Activated T-helper 1 cell treated with anti-CD3 and anti-CD28 coated beads, Interleukin-12 subunit alpha, Interleukin-12 subunit beta, Interleukin-2, Interleukin-4 antibody, amounts not matched to agents 30 ng/mL and 10 ng/mL and 1 ng/mL, durations not matched to agents 14 hours and 24 hours and 36 hours (primary cell): ENCODE results near the gene APBA1. TPM values are rescaled to one million over a fixed set of nuclear protein-coding genes. Genes with fewer than 3 reads are reported as not detected.

ENCODE experiments used
- DNase-seq: peaks from one replicate; pipeline ENCODE4 v3.0.0; 2021; ENCODE audit warnings: low spot score
- H3K27ac Mint-ChIP-seq: one replicate; pipeline ENCODE4 v1.8.0; 2021; ENCODE audit warnings: mild to moderate bottlenecking, mixed read lengths
- H3K27me3 Mint-ChIP-seq: one replicate; pipeline ENCODE4 v1.8.0; 2022; ENCODE audit warnings: mild to moderate bottlenecking, moderate library complexity, mixed read lengths; ENCODE audit not compliant: insufficient read depth
- H3K36me3 Mint-ChIP-seq: one replicate; pipeline ENCODE4 v1.8.0; 2021; ENCODE audit warnings: low read depth, mixed read lengths
- H3K4me1 Mint-ChIP-seq: one replicate; pipeline ENCODE4 v1.8.0; 2021; ENCODE audit warnings: low read depth, mixed read lengths
- H3K4me3 Mint-ChIP-seq: one replicate; pipeline ENCODE4 v1.8.0; 2021; ENCODE audit warnings: mild to moderate bottlenecking, moderate library complexity, mixed read lengths
- H3K9me3 Mint-ChIP-seq: one replicate; pipeline ENCODE4 v1.8.0; 2021; ENCODE audit warnings: mixed read lengths
- intact Hi-C: fragments of 100-400 bp; cut with micrococcal nuclease; formaldehyde crosslinking; loops from one replicate; pipeline ENCODE4 v1.15.1; 2024
- total RNA-seq: library from RNA; stranded (reverse); gene quantifications from 2 replicates; pipeline ENCODE4 v1.2.3, GENCODE V29; 2022

The APBA1 gene
- total RNA-seq, 1 donor from 2014 or later: 3.5 TPM

- peaks cover 3% of the 10 kb centered on the region for H3K27me3 Mint-ChIP-seq
- intact Hi-C loops: no loop called here
- H3K9me3 Mint-ChIP-seq: no peaks in the 10 kb centered on the region
- no peaks in the 10 kb centered on the region for H3K36me3 Mint-ChIP-seq
- H3K4me1 Mint-ChIP-seq: no peaks in the 10 kb centered on the region
- DNase-seq: no peak
- no peak overlapping the region for H3K27ac Mint-ChIP-seq
- no peak overlapping the region for H3K4me3 Mint-ChIP-seq
Measured at GRCh38 chr9:69396759-69397158, 275.4 kb downstream of the APBA1 start.

- H3K27ac Mint-ChIP-seq: no peak overlapping the region
- no peaks in the 10 kb centered on the region for H3K36me3 Mint-ChIP-seq
- H3K4me3 Mint-ChIP-seq: no peak overlapping the region
- H3K4me1 Mint-ChIP-seq: no peaks in the 10 kb centered on the region
- intact Hi-C loops: no loop called here
- H3K9me3 Mint-ChIP-seq: no peaks in the 10 kb centered on the region
- peaks cover 3% of the 10 kb centered on the region for H3K27me3 Mint-ChIP-seq
- no peak for DNase-seq
Measured at GRCh38 chr9:69395718-69396117, 276.5 kb downstream of the APBA1 start.

GRCh38 chr9:69393425-69393824 lies 278.7 kb downstream of the APBA1 start:
- no peaks in the 10 kb centered on the region for H3K4me1 Mint-ChIP-seq
- no peak overlapping the region for H3K4me3 Mint-ChIP-seq
- H3K36me3 Mint-ChIP-seq: no peaks in the 10 kb centered on the region
- no peak overlapping the region for H3K27ac Mint-ChIP-seq
- intact Hi-C loops: no loop called here
- H3K27me3 Mint-ChIP-seq: peaks cover 5% of the 10 kb centered on the region
- no peaks in the 10 kb centered on the region for H3K9me3 Mint-ChIP-seq
- DNase-seq: no peak

- H3K27ac Mint-ChIP-seq: no peak overlapping the region
- no peaks in the 10 kb centered on the region for H3K4me1 Mint-ChIP-seq
- intact Hi-C loops: no loop called here
- no peak for DNase-seq
- H3K4me3 Mint-ChIP-seq: no peak overlapping the region
- H3K27me3 Mint-ChIP-seq: peaks cover 5% of the 10 kb centered on the region
- no peaks in the 10 kb centered on the region for H3K36me3 Mint-ChIP-seq
- no peaks in the 10 kb centered on the region for H3K9me3 Mint-ChIP-seq
Measured at GRCh38 chr9:69392826-69393225, 279.3 kb downstream of the APBA1 start.

DNA sequence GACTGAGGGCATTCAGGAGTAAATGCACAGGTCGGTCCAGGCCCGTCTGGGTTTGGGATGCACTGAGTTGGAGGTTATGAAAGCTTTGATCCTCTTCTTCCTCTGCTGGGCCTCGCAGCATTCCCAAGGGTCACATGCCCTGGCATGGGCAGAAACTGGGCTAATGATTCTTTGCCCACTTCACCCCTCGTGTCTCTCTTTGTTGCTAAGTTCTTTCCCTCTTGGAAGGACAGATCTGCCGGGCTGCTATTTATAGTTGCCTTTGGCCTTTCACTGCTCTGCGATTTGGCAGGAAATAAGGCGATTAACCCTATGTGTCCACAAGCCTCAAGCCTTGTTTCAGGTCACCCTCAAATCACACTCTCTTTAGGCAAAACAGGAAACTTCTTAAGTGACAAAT lies 280.2 kb downstream of the APBA1 start:
- Mint-ChIP-seq H3K9me3 (no peaks in the 10 kb centered on the region), H3K27ac (no peak overlapping the region), H3K4me1 (no peaks in the 10 kb centered on the region), H3K4me3 (no peak overlapping the region), H3K27me3 (peaks cover 7% of the 10 kb centered on the region), H3K36me3 (no peaks in the 10 kb centered on the region)
- no peak for DNase-seq
- intact Hi-C loops: no loop called here

GRCh38 chr9:69391487-69391886 lies 280.7 kb downstream of the APBA1 start:
- intact Hi-C loops: no loop called here
- Mint-ChIP-seq H3K4me1 (no peaks in the 10 kb centered on the region), H3K4me3 (no peak overlapping the region), H3K9me3 (no peaks in the 10 kb centered on the region), H3K36me3 (no peaks in the 10 kb centered on the region), H3K27ac (no peak overlapping the region), H3K27me3 (peaks cover 7% of the 10 kb centered on the region)
- DNase-seq: no peak

- Mint-ChIP-seq H3K36me3 (no peaks in the 10 kb centered on the region), H3K27ac (no peak overlapping the region), H3K27me3 (peaks cover 11% of the 10 kb centered on the region), H3K4me3 (no peak overlapping the region), H3K4me1 (no peaks in the 10 kb centered on the region), H3K9me3 (no peaks in the 10 kb centered on the region)
- intact Hi-C loops: no loop called here
- DNase-seq: no peak
Measured at GRCh38 chr9:69389437-69389995, 282.7 kb downstream of the APBA1 start.

GRCh38 chr9:69388596-69388995 lies 283.6 kb downstream of the APBA1 start:
- no peaks in the 10 kb centered on the region for H3K4me1 Mint-ChIP-seq
- no peaks in the 10 kb centered on the region for H3K36me3 Mint-ChIP-seq
- intact Hi-C loops: no loop called here
- no peaks in the 10 kb centered on the region for H3K9me3 Mint-ChIP-seq
- no peak for DNase-seq
- no peak overlapping the region for H3K4me3 Mint-ChIP-seq
- H3K27me3 Mint-ChIP-seq: peaks cover 11% of the 10 kb centered on the region
- H3K27ac Mint-ChIP-seq: no peak overlapping the region

- H3K4me1 Mint-ChIP-seq: no peaks in the 10 kb centered on the region
- no peaks in the 10 kb centered on the region for H3K9me3 Mint-ChIP-seq
- H3K27me3 Mint-ChIP-seq: peaks cover 11% of the 10 kb centered on the region
- H3K4me3 Mint-ChIP-seq: no peak overlapping the region
- H3K27ac Mint-ChIP-seq: no peak overlapping the region
- no peaks in the 10 kb centered on the region for H3K36me3 Mint-ChIP-seq
- no peak for DNase-seq
- intact Hi-C loops: no loop called here
Measured at GRCh38 chr9:69386651-69387050, 285.5 kb downstream of the APBA1 start.

DNA sequence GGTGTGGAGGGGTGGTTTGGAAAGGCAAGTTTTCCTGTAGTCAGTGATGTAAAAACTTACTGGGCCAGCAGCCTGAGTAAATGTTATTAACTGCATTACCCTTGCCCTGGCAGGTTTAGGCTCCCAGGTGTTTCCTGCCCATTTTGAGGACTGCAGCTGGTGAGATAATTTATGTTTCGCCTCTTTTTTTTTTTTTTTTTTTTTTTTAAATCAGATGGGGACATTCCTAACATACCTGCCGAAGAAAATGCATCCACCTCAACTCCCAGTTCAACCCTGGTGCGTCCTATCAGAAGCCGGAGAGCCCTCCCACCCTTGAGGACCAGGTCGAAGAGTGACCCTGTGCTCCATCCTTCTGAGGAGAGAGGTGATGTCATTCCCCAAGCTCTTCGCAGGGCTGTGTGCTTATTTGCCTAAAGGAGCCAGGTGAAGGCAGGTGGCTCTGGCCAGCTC lies 286.6 kb downstream of the APBA1 start:
- no peak for DNase-seq
- intact Hi-C loops: no loop called here
- H3K4me1 Mint-ChIP-seq: no peaks in the 10 kb centered on the region
- no peaks in the 10 kb centered on the region for H3K9me3 Mint-ChIP-seq
- H3K36me3 Mint-ChIP-seq: no peaks in the 10 kb centered on the region
- H3K27me3 Mint-ChIP-seq: peaks cover 11% of the 10 kb centered on the region
- H3K27ac Mint-ChIP-seq: no peak overlapping the region
- H3K4me3 Mint-ChIP-seq: no peak overlapping the region

DNA sequence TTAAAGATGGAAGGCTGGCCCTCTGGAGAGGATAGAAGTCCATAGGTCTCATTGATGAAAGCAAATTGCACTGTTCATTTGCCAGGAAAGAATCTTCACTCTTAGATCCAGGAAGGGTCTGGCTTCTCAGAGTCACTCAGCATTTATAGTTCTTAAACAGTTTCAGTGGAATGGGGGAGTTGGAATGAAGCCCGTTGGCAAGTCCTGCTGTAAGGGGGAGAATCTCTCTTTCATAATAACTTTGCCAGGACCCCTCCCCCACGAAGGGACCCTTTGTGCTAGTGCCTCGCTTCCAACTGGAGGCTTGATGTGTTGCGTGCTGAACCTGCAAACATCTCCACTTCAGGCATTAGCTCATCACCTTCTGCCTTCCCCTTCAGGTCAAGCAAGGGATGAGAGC lies 290.0 kb downstream of the APBA1 start:
- no peaks in the 10 kb centered on the region for H3K9me3 Mint-ChIP-seq
- no peak overlapping the region for H3K4me3 Mint-ChIP-seq
- peaks cover 7% of the 10 kb centered on the region for H3K27me3 Mint-ChIP-seq
- no peak for DNase-seq
- H3K4me1 Mint-ChIP-seq: no peaks in the 10 kb centered on the region
- intact Hi-C loops: no loop called here
- H3K27ac Mint-ChIP-seq: no peak overlapping the region
- no peaks in the 10 kb centered on the region for H3K36me3 Mint-ChIP-seq

DNA sequence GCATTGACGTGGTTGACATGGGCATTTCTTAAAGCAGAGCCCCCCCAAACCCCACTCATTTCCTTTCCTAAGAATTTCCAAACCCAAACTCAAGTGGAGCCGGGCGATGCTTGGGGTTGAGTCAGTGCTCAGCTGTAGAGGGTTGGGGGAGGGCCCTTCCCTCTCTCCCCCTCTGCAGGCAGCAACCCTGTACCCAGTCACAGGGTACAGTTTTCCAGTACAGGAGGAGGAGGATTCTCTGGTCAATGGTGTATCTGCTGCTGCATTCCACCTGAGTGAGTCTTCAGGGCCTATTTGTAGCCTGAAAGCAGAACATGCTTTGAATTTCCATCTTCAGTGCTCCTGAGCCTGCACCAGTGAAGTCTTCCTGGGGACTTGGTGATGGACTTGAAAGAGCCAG lies 291.4 kb downstream of the APBA1 start:
- Mint-ChIP-seq H3K27me3 (peaks cover 7% of the 10 kb centered on the region), H3K27ac (no peak overlapping the region), H3K4me3 (no peak overlapping the region), H3K9me3 (no peaks in the 10 kb centered on the region), H3K4me1 (no peaks in the 10 kb centered on the region), H3K36me3 (no peaks in the 10 kb centered on the region)
- intact Hi-C loops: no loop called here
- DNase-seq: no peak

- DNase-seq: no peak
- no peaks in the 10 kb centered on the region for H3K36me3 Mint-ChIP-seq
- H3K4me3 Mint-ChIP-seq: no peak overlapping the region
- H3K27ac Mint-ChIP-seq: no peak overlapping the region
- peaks cover 5% of the 10 kb centered on the region for H3K27me3 Mint-ChIP-seq
- H3K4me1 Mint-ChIP-seq: no peaks in the 10 kb centered on the region
- H3K9me3 Mint-ChIP-seq: no peaks in the 10 kb centered on the region
- intact Hi-C loops: no loop called here
Measured at GRCh38 chr9:69380301-69380700, 291.9 kb downstream of the APBA1 start.

GRCh38 chr9:69379270-69379982 lies 292.7 kb downstream of the APBA1 start:
- H3K27ac Mint-ChIP-seq: no peak overlapping the region
- DNase-seq: no peak
- peaks cover 3% of the 10 kb centered on the region for H3K27me3 Mint-ChIP-seq
- H3K36me3 Mint-ChIP-seq: no peaks in the 10 kb centered on the region
- intact Hi-C loops: no loop called here
- no peak overlapping the region for H3K4me3 Mint-ChIP-seq
- H3K4me1 Mint-ChIP-seq: no peaks in the 10 kb centered on the region
- no peaks in the 10 kb centered on the region for H3K9me3 Mint-ChIP-seq
